ENCODE measurements around the gene PIP4K2C. TPM values are rescaled to one million over a fixed set of nuclear protein-coding genes. Genes with fewer than 3 reads are reported as not detected.
A peak's percentile ranks its signal among the peaks of the same experiment; 100 is the strongest.

The PIP4K2C gene
- 27.5 TPM for total RNA-seq (ENCODE audit: unreplicated experiment)
- long read RNA-seq, transcript PIP4K2C-201 (10 exons, 2,924 nt), result major isoform, 6 of 10 reads
- long read RNA-seq, partial matches to known transcripts, result 0 of 10 reads
- long read RNA-seq, other reads (novel, unspliced or antisense), result 2 of 10 reads

- H3K9me3 Mint-ChIP-seq (ENCODE audit: unreplicated experiment), result no peaks in the 10 kb centered on the region
- peaks cover 6% of the 10 kb centered on the region for H3K4me1 Mint-ChIP-seq (ENCODE audit: low read depth, unreplicated experiment)
- peak within 1 kb of the TSS; percentile 92 for H3K4me3 Mint-ChIP-seq (ENCODE audit: unreplicated experiment)
- no peak for TF ChIP-seq CTCF (IDR thresholded peaks at IDR 0.05; ENCODE audit: partially characterized antibody, unreplicated experiment)
- no peak within 1 kb of the TSS for H3K27ac Mint-ChIP-seq (ENCODE audit: unreplicated experiment)
- H3K36me3 Mint-ChIP-seq (ENCODE audit: unreplicated experiment), result no peaks in the 10 kb centered on the region
- DNase-seq, result peak; percentile 72
- no peaks in the 10 kb centered on the region for H3K27me3 Mint-ChIP-seq (ENCODE audit: unreplicated experiment)
Observed at GRCh38 chr12:57590864-57591781, at the start of gene PIP4K2C. PIP4K2C (plus strand) TSS chr12:57591192; CDS start chr12:57591290, 98 bp downstream.

- peaks cover 14% of the 10 kb centered on the region for H3K36me3 Mint-ChIP-seq (ENCODE audit: unreplicated experiment)
- H3K27ac Mint-ChIP-seq (ENCODE audit: unreplicated experiment), result no peak overlapping the region
- no peak for TF ChIP-seq CTCF (IDR thresholded peaks at IDR 0.05; ENCODE audit: partially characterized antibody, unreplicated experiment)
- H3K27me3 Mint-ChIP-seq (ENCODE audit: unreplicated experiment), result peaks cover 8% of the 10 kb centered on the region
- peaks cover 15% of the 10 kb centered on the region for H3K9me3 Mint-ChIP-seq (ENCODE audit: unreplicated experiment)
- H3K4me1 Mint-ChIP-seq (ENCODE audit: low read depth, unreplicated experiment), result peaks cover 41% of the 10 kb centered on the region
- no peak overlapping the region for H3K4me3 Mint-ChIP-seq (ENCODE audit: unreplicated experiment)
- DNase-seq, result no peak
Observed at GRCh38 chr12:57541717-57542116, 49.3 kb upstream of the PIP4K2C start.

GRCh38 chr12:57543581-57543980, 47.4 kb upstream of the PIP4K2C start:
- Mint-ChIP-seq H3K27me3 (ENCODE audit: unreplicated experiment) (peaks cover 7% of the 10 kb centered on the region), H3K27ac (ENCODE audit: unreplicated experiment) (peak overlapping the region; percentile 48), H3K9me3 (ENCODE audit: unreplicated experiment) (peaks cover 16% of the 10 kb centered on the region), H3K4me1 (ENCODE audit: low read depth, unreplicated experiment) (peaks cover 45% of the 10 kb centered on the region), H3K36me3 (ENCODE audit: unreplicated experiment) (peaks cover 9% of the 10 kb centered on the region), H3K4me3 (ENCODE audit: unreplicated experiment) (peak overlapping the region; percentile 100)
- DNase-seq, result no peak
- no peak for TF ChIP-seq CTCF (IDR thresholded peaks at IDR 0.05; ENCODE audit: partially characterized antibody, unreplicated experiment)

- H3K4me1 Mint-ChIP-seq (ENCODE audit: low read depth, unreplicated experiment), result peaks cover 39% of the 10 kb centered on the region
- TF ChIP-seq CTCF (IDR thresholded peaks at IDR 0.05; ENCODE audit: partially characterized antibody, unreplicated experiment), result no peak
Observed at GRCh38 chr12:57545809-57546437, 45.1 kb upstream of the PIP4K2C start.

More at GRCh38 chr12:57545809-57546437, 45.1 kb upstream of the PIP4K2C start:
- peak overlapping the region; percentile 100 for H3K27ac Mint-ChIP-seq (ENCODE audit: unreplicated experiment)
- H3K36me3 Mint-ChIP-seq (ENCODE audit: unreplicated experiment), result peaks cover 4% of the 10 kb centered on the region
- H3K4me3 Mint-ChIP-seq (ENCODE audit: unreplicated experiment), result peak overlapping the region; percentile 100
- H3K27me3 Mint-ChIP-seq (ENCODE audit: unreplicated experiment), result peaks cover 18% of the 10 kb centered on the region
- DNase-seq, result no peak
- peaks cover 20% of the 10 kb centered on the region for H3K9me3 Mint-ChIP-seq (ENCODE audit: unreplicated experiment)
